ENCODE data around the gene MYO5B.
"Not testable (repeated sequence)": the region's sequence is repeated elsewhere in the genome, so short reads cannot be mapped to it uniquely, and the experiment has no call there.

The MYO5B gene

GRCh38 chr18:49846718-49847470 is 348.1 kb downstream of the MYO5B start:
- DNase-seq = peak; percentile 81 to 95 (median 90)

- peak in 2 of 3 experiments; percentile 57 to 65 for DNase-seq
Observed at GRCh38 chr18:49846361-49846662, 348.6 kb downstream of the MYO5B start.

- peak in 1 of 3 experiments; percentile 77 for DNase-seq
Observed at GRCh38 chr18:49845629-49846360, 349.2 kb downstream of the MYO5B start.

- no peak for DNase-seq
Observed at GRCh38 chr18:49844903-49845302, 350.0 kb downstream of the MYO5B start.

GRCh38 chr18:49843778-49844625 is 350.9 kb downstream of the MYO5B start:
- DNase-seq = no peak

- DNase-seq = no peak
Observed at GRCh38 chr18:49843131-49843530, 351.8 kb downstream of the MYO5B start.

- DNase-seq = no peak
Observed at GRCh38 chr18:49842656-49843055, 352.3 kb downstream of the MYO5B start.

GRCh38 chr18:49841236-49842217 is 353.4 kb downstream of the MYO5B start:
- DNase-seq = no peak

GRCh38 chr18:49839012-49839411 is 355.9 kb downstream of the MYO5B start:
- no peak for DNase-seq

- no peak for DNase-seq
Observed at GRCh38 chr18:49838381-49838780, 356.6 kb downstream of the MYO5B start.

- no peak for DNase-seq
Observed at GRCh38 chr18:49837889-49838288, 357.1 kb downstream of the MYO5B start.

- DNase-seq = not testable (repeated sequence)
Observed at GRCh38 chr18:49837316-49837835, 357.6 kb downstream of the MYO5B start.

GRCh38 chr18:49835405-49835804 is 359.5 kb downstream of the MYO5B start:
- DNase-seq = no peak

GRCh38 chr18:49834258-49834657 is 360.7 kb downstream of the MYO5B start:
- no peak for DNase-seq

- no peak for DNase-seq
Observed at GRCh38 chr18:49833814-49834213, 361.1 kb downstream of the MYO5B start.

GRCh38 chr18:49832221-49832647 is 362.7 kb downstream of the MYO5B start:
- DNase-seq = no peak

GRCh38 chr18:49827996-49828395 is 367.0 kb downstream of the MYO5B start:
- no peak for DNase-seq

- DNase-seq = no peak
Observed at GRCh38 chr18:49819823-49820671, 374.9 kb downstream of the MYO5B start.

- DNase-seq = no peak
Observed at GRCh38 chr18:49819071-49819662, 375.8 kb downstream of the MYO5B start.

GRCh38 chr18:49817947-49818346 is 377.0 kb downstream of the MYO5B start:
- no peak for DNase-seq

GRCh38 chr18:49815927-49816326 is 379.0 kb downstream of the MYO5B start:
- no peak for DNase-seq
